ENCODE results near the gene EDEM3.

DNA sequence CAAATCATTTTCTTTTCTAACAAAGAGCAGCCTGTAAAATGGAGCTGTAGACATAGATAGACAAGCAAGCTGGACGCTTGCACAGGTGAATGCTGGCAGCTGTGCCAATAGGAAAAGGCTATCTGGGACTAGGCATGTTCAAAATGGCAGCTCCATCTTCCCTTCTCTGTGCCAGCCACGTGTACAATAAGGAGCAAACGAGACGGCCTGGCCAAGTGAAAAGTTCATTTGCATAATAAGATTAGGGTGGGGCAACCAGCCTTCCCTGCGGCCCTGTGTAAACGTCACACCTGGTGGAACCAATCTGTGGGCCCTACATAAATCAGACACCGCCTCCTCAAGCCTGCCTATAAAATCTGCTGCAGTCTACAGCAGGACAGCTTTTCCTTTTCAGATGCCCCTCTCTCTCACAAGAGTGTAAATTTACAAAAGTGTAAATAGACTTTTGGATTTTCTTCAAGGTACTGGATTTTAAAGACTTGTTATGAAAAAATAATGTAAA, 16.6 kb upstream of the EDEM3 start:
- TF ChIP-seq, protein P1, sequence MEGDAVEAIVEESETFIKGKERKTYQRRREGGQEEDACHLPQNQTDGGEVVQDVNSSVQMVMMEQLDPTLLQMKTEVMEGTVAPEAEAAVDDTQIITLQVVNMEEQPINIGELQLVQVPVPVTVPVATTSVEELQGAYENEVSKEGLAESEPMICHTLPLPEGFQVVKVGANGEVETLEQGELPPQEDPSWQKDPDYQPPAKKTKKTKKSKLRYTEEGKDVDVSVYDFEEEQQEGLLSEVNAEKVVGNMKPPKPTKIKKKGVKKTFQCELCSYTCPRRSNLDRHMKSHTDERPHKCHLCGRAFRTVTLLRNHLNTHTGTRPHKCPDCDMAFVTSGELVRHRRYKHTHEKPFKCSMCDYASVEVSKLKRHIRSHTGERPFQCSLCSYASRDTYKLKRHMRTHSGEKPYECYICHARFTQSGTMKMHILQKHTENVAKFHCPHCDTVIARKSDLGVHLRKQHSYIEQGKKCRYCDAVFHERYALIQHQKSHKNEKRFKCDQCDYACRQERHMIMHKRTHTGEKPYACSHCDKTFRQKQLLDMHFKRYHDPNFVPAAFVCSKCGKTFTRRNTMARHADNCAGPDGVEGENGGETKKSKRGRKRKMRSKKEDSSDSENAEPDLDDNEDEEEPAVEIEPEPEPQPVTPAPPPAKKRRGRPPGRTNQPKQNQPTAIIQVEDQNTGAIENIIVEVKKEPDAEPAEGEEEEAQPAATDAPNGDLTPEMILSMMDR (IDR thresholded peaks at IDR 0.05), result no peak
- no peak for TF ChIP-seq POLR2A (IDR thresholded peaks at IDR 0.05)

Data from heart left ventricle (tissue), 13 donors.